ENCODE results near the gene METRN.

Gene METRN

GRCh38 chr16:761625-762513 lies 47.0 kb downstream of the METRN start:
- DNase-seq = no peak

- DNase-seq = no peak
Measured at GRCh38 chr16:762595-763268, 47.8 kb downstream of the METRN start.

- DNase-seq = no peak
Measured at GRCh38 chr16:763369-764183, 48.7 kb downstream of the METRN start.

- DNase-seq = no peak
Measured at GRCh38 chr16:764184-764750, 49.3 kb downstream of the METRN start.

- no peak for DNase-seq
Measured at GRCh38 chr16:764848-765487, 50.0 kb downstream of the METRN start.

- no peak for DNase-seq
Measured at GRCh38 chr16:765488-765865, 50.6 kb downstream of the METRN start.

- no peak for DNase-seq
Measured at GRCh38 chr16:766008-766819, 51.3 kb downstream of the METRN start.

- no peak for DNase-seq
Measured at GRCh38 chr16:766820-767640, 52.1 kb downstream of the METRN start.

- DNase-seq = no peak
Measured at GRCh38 chr16:767743-768235, 52.9 kb downstream of the METRN start.

GRCh38 chr16:768428-768827 lies 53.5 kb downstream of the METRN start:
- DNase-seq = no peak
